ENCODE data around the gene PSMG4. TPM values are rescaled to one million over a fixed set of nuclear protein-coding genes. Genes with fewer than 3 reads are reported as not detected.

Gene PSMG4
- total and polyA plus RNA-seq, 2 of the 8 experiments (the other 6 are each of a cell fraction or from before 2014, with no cell fraction given): 40.6 to 113 TPM

- Histone ChIP-seq H2BK20ac (ENCODE audit: low read length) (no peak overlapping the region), H3K23ac (ENCODE audit: insufficient read length) (no peak overlapping the region), H2BK120ac (replicated peaks; ENCODE audit: low read depth, low read length) (no peak overlapping the region), H3K14ac (ENCODE audit: insufficient read length) (no peak overlapping the region), H3K4me2 (ENCODE audit: insufficient read depth in 1 of 2, low read depth in 2 of 2, low read length in 2 of 2) (no peak overlapping the region), H3K9ac (replicated peaks in 1 of 4; ENCODE audit: extremely low read depth in 1 of 4, low read depth in 3 of 4, low read length in 3 of 4) (no peak overlapping the region; a peak in 1 of 7 replicates), H3K23me2 (ENCODE audit: low read depth, low read length) (no peaks in the 10 kb centered on the region), H3K4me1 (replicated peaks in 1 of 4; ENCODE audit: control insufficient read depth in 3 of 4, insufficient read depth in 4 of 4, low read length in 3 of 4) (no peaks in the 10 kb centered on the region; a peak in 1 of 7 replicates), H3K79me2 (ENCODE audit: control insufficient read depth in 1 of 2, insufficient read depth in 2 of 2, low read length in 2 of 2) (0 out of 4 replicates have a peak, but pooled peaks cover 0 to 2% of the 10 kb centered on the region in 2 experiments), H2AK5ac (ENCODE audit: low read depth, low read length) (no peak overlapping the region), H4K20me1 (replicated peaks in 1 of 2; ENCODE audit: control insufficient read depth in 1 of 2, insufficient read depth in 2 of 2, low read length in 2 of 2) (peaks cover 4 to 21% of the 10 kb centered on the region in 2 experiments), H4K5ac (ENCODE audit: insufficient read length, low read depth, low read length) (no peak overlapping the region), H3K56ac (replicated peaks; ENCODE audit: insufficient read length, low read depth, low read length) (no peak overlapping the region), H4K91ac (replicated peaks; ENCODE audit: insufficient read length, low read length) (no peak overlapping the region), H4K8ac (ENCODE audit: extremely low read depth, insufficient read depth, low read length) (no peak overlapping the region), H3K9me3 (ENCODE audit: insufficient read depth in 2 of 2, low read depth in 1 of 2, low read length in 1 of 2) (no peaks in the 10 kb centered on the region), H2BK15ac (ENCODE audit: low read length) (no peak overlapping the region), H3K4ac (replicated peaks; ENCODE audit: insufficient read length, low read depth, low read length) (no peak overlapping the region), H3K4me3 (ENCODE audit: extremely low read depth in 1 of 4, insufficient read depth in 2 of 4, low read depth in 3 of 4, low read length in 4 of 4) (no peak overlapping the region), H2AFZ (ENCODE audit: low read length) (no peak overlapping the region), H3K27me3 (replicated peaks in 1 of 4; ENCODE audit: control insufficient read depth in 3 of 4, extremely low read depth in 1 of 4, insufficient read depth in 3 of 4, low read length in 3 of 4) (no peaks in the 10 kb centered on the region), H3K36me3 (ENCODE audit: control insufficient read depth in 2 of 4, insufficient read depth in 4 of 4, low read length in 3 of 4) (peaks cover 2 to 42% (median 16%) of the 10 kb centered on the region in 4 experiments; a peak in 5 of 8 replicates), H2BK5ac (ENCODE audit: low read depth, low read length) (no peak overlapping the region; the same call in 1 of the 2 replicates), H3K79me1 (ENCODE audit: low read depth, low read length) (peaks cover 8% of the 10 kb centered on the region), H3K18ac (ENCODE audit: extremely low read depth, low read length) (no peak overlapping the region), H2BK12ac (ENCODE audit: low read depth, low read length) (no peak overlapping the region), H3K27ac (ENCODE audit: low read depth, low read length) (no peak overlapping the region)
- 88% methylated on average over 9 of the region's 9 CpGs; no CpG with 5 or more reads in 1 of the 2 experiments for WGBS, 2 experiments (ENCODE audit: extremely low coverage in 1 of 2, insufficient coverage in 1 of 2, insufficient read length in 1 of 2, insufficient replicate concordance in 2 of 2, low coverage in 1 of 2, low lambda C conversion rate in 2 of 2, missing lambda C conversion rate in 1 of 2)
- CTCF ChIA-PET (ENCODE audit: partially characterized antibody): interaction anchor here (0.7 to 2.2 kb wide), 4 partner anchors 8 to 762 kb away, joined by 3 to 11 read pairs (median 4); no protein-coding TSS in a partner anchor
- DNase-seq (ENCODE audit: low read depth in 1 of 2, low spot score in 2 of 2) (no peak), FAIRE-seq (no peak)
- POLR2A ChIA-PET (ENCODE audit: partially characterized antibody): interaction anchor here (1.8 kb wide), 1 partner anchor 14 kb away, joined by 14 read pairs; no protein-coding TSS in a partner anchor
- TF ChIP-seq ZNF274 (IDR thresholded peaks at IDR 0.05; ENCODE audit: borderline replicate concordance, extremely low read depth, low read length): no peak
These were observed 15.2 kb downstream of the PSMG4 start for GRCh38 chr6:3273707-3274521.

Measured in H1 (cell line).